H1 (cell line): ENCODE measurements around the gene MLC1. TPM values are rescaled to one million over a fixed set of nuclear protein-coding genes. Genes with fewer than 3 reads are reported as not detected.

ENCODE experiments used
- CTCF ChIA-PET: fragments of 300-600 bp; sonication (Branson Sonifier 250); formaldehyde crosslinking; loops from one replicate; lab custom pipeline; 2021; ENCODE audit not compliant: partially characterized antibody; lab: Charles Lee
- POLR2A ChIA-PET: fragments of 300-600 bp; sonication (Branson Sonifier 250); formaldehyde crosslinking; loops from one replicate; lab custom pipeline; 2021; ENCODE audit warnings: inconsistent platforms; ENCODE audit not compliant: partially characterized antibody; lab: Charles Lee
- DNase-seq, 2 experiments: peaks; one replicate each; pipeline versions ENCODE4 v3.0.0 to v3.0.0-alpha.2; 2010 to 2022; ENCODE audit warnings: low spot score in 2 of 2, low read depth in 1 of 2, mixed read lengths in 1 of 2
- FAIRE-seq: peaks from 2 replicates; lab custom pipeline; 2011; peaks lifted over from hg19 to GRCh38; lab: Jason Lieb, UNC
- H2AFZ ChIP-seq: 2 replicates; pipeline ENCODE4 v1.8.1; 2012; ENCODE audit warnings: low read length, inconsistent platforms
- H2AK5ac ChIP-seq: 2 replicates; pipeline ENCODE4 v1.6.1; 2013; ENCODE audit warnings: low read depth, low read length
- H2BK120ac ChIP-seq: replicated peaks from 2 replicates; pipeline ENCODE3; 2013; ENCODE audit warnings: low read depth, low read length, inconsistent platforms
- H2BK12ac ChIP-seq: 2 replicates; pipeline ENCODE4 v1.6.1; 2013; ENCODE audit warnings: low read depth, low read length
- H2BK15ac ChIP-seq: 2 replicates; pipeline ENCODE4 v1.6.1; 2013; ENCODE audit warnings: low read length
- H2BK20ac ChIP-seq: 2 replicates; pipeline ENCODE4 v1.6.1; 2013; ENCODE audit warnings: low read length
- H2BK5ac ChIP-seq: 2 replicates; pipeline ENCODE4 v1.6.1; 2013; ENCODE audit warnings: low read depth, low read length
- H3K14ac ChIP-seq: 2 replicates; pipeline ENCODE4 v1.6.1; 2013; ENCODE audit warnings: inconsistent platforms; ENCODE audit not compliant: insufficient read length
- H3K18ac ChIP-seq: 2 replicates; pipeline ENCODE4 v1.6.1; 2013; ENCODE audit warnings: low read length; ENCODE audit errors: extremely low read depth
- H3K23ac ChIP-seq: 2 replicates; pipeline ENCODE4 v1.6.1; 2013; ENCODE audit warnings: inconsistent platforms; ENCODE audit not compliant: insufficient read length
- H3K23me2 ChIP-seq: 2 replicates; pipeline ENCODE4 v1.6.1; 2013; ENCODE audit warnings: low read depth, low read length
- H3K27ac ChIP-seq: 2 replicates; pipeline ENCODE4 v1.6.1; 2011; ENCODE audit warnings: low read depth, low read length, inconsistent platforms
- H3K27me3 ChIP-seq, 4 experiments: replicated peaks in 1 of 4; 1 replicate in 1 of 4; 2 replicates in 3 of 4; pipeline versions ENCODE4 v1.6.1 to v1.8.1; 2011 to 2013; ENCODE audit warnings: low read length in 3 of 4, mild to moderate bottlenecking in 3 of 4, inconsistent platforms in 2 of 4, mixed read lengths in 2 of 4, moderate library complexity in 1 of 4; ENCODE audit not compliant: control insufficient read depth in 3 of 4, insufficient read depth in 3 of 4; ENCODE audit errors: extremely low read depth in 1 of 4
- H3K36me3 ChIP-seq, 4 experiments: 2 replicates each; pipeline versions ENCODE4 v1.6.1 to v1.8.1; 2011 to 2013; ENCODE audit warnings: mild to moderate bottlenecking in 4 of 4, low read length in 3 of 4, moderate library complexity in 2 of 4, control low read depth in 1 of 4, inconsistent platforms in 1 of 4; ENCODE audit not compliant: insufficient read depth in 4 of 4, control insufficient read depth in 2 of 4
- H3K4ac ChIP-seq: replicated peaks from 2 replicates; pipeline ENCODE3; 2013; ENCODE audit warnings: low read length, low read depth, mixed read lengths, inconsistent platforms; ENCODE audit not compliant: insufficient read length
- H3K4me1 ChIP-seq, 4 experiments: replicated peaks in 1 of 4; 1 replicate in 1 of 4; 2 replicates in 3 of 4; pipeline versions ENCODE4 v1.6.1 to v1.8.1; 2011 to 2013; ENCODE audit warnings: low read length in 3 of 4, inconsistent platforms in 2 of 4, mixed read lengths in 1 of 4; ENCODE audit not compliant: insufficient read depth in 4 of 4, control insufficient read depth in 3 of 4
- H3K4me2 ChIP-seq, 2 experiments: 2 replicates each; pipeline versions ENCODE4 v1.6.1 to v1.8.1; 2011 to 2013; ENCODE audit warnings: low read depth in 2 of 2, low read length in 2 of 2, control low read depth in 1 of 2, inconsistent platforms in 1 of 2, mild to moderate bottlenecking in 1 of 2; ENCODE audit not compliant: insufficient read depth in 1 of 2
- H3K4me3 ChIP-seq, 4 experiments: fragments of 200-600, 300-600 bp in 1 of 4; sonication (generic), shearing (Covaris generic), sonication (Bioruptor Twin) in 1 of 4; 2 replicates each; pipeline versions ENCODE4 v1.5.1 to v1.8.1; 2011 to 2016; ENCODE audit warnings: low read length in 4 of 4, low read depth in 3 of 4, control low read depth in 2 of 4, inconsistent platforms in 2 of 4, mild to moderate bottlenecking in 2 of 4, mixed read lengths in 1 of 4, moderate library complexity in 1 of 4; ENCODE audit not compliant: insufficient read depth in 2 of 4; ENCODE audit errors: extremely low read depth in 1 of 4
- H3K56ac ChIP-seq: replicated peaks from 2 replicates; pipeline ENCODE3; 2013; ENCODE audit warnings: low read depth, mild to moderate bottlenecking, mixed read lengths, low read length, inconsistent platforms; ENCODE audit not compliant: insufficient read length
- H3K79me1 ChIP-seq: 2 replicates; pipeline ENCODE4 v1.6.1; 2013; ENCODE audit warnings: low read depth, low read length, control low read depth
- H3K79me2 ChIP-seq, 2 experiments: 2 replicates each; pipeline versions ENCODE4 v1.6.1 to v1.8.1; 2012 to 2013; ENCODE audit warnings: low read length in 2 of 2, mild to moderate bottlenecking in 2 of 2, inconsistent platforms in 1 of 2; ENCODE audit not compliant: insufficient read depth in 2 of 2, control insufficient read depth in 1 of 2
- H3K9ac ChIP-seq, 4 experiments: replicated peaks in 1 of 4; 1 replicate in 1 of 4; 2 replicates in 3 of 4; pipeline versions ENCODE4 v1.6.1 to v1.8.1; 2011 to 2013; ENCODE audit warnings: low read depth in 3 of 4, low read length in 3 of 4, control low read depth in 2 of 4, mild to moderate bottlenecking in 2 of 4, moderate library complexity in 2 of 4, inconsistent platforms in 1 of 4; ENCODE audit errors: extremely low read depth in 1 of 4
- H3K9me3 ChIP-seq, 2 experiments: 2 replicates each; pipeline versions ENCODE4 v1.6.1 to v1.8.1; 2012 to 2013; ENCODE audit warnings: mild to moderate bottlenecking in 2 of 2, moderate library complexity in 2 of 2, control low read depth in 1 of 2, inconsistent platforms in 1 of 2, low read depth in 1 of 2, low read length in 1 of 2, mixed read lengths in 1 of 2; ENCODE audit not compliant: insufficient read depth in 2 of 2
- H4K20me1 ChIP-seq, 2 experiments: replicated peaks in 1 of 2; 2 replicates each; pipeline versions ENCODE3 to v1.8.1; 2011 to 2013; ENCODE audit warnings: inconsistent platforms in 2 of 2, low read length in 2 of 2, mild to moderate bottlenecking in 1 of 2; ENCODE audit not compliant: insufficient read depth in 2 of 2, control insufficient read depth in 1 of 2
- H4K5ac ChIP-seq: 2 replicates; pipeline ENCODE4 v1.6.1; 2013; ENCODE audit warnings: low read length, low read depth, mixed read lengths, inconsistent platforms; ENCODE audit not compliant: insufficient read length
- H4K8ac ChIP-seq: 2 replicates; pipeline ENCODE4 v1.8.0; 2013; ENCODE audit warnings: mild to moderate bottlenecking, moderate library complexity, low read length, inconsistent platforms; ENCODE audit not compliant: insufficient read depth; ENCODE audit errors: extremely low read depth
- H4K91ac ChIP-seq: replicated peaks from 2 replicates; pipeline ENCODE3; 2013; ENCODE audit warnings: low read length, mixed read lengths, inconsistent platforms; ENCODE audit not compliant: insufficient read length
- BCL11A ChIP-seq, 2 experiments: IDR thresholded peaks; one replicate each; pipeline ENCODE4 v1.6.1; 2011; ENCODE audit warnings: low read depth in 2 of 2, low read length in 2 of 2, mild to moderate bottlenecking in 2 of 2
- CBX5 ChIP-seq: fragments of 300-800, 300-1000 bp; sonication (generic); IDR thresholded peaks from 2 replicates; pipeline ENCODE4 v1.7.1; 2016; ENCODE audit warnings: antibody characterized with exemption, low read length, low read depth
- JUN ChIP-seq: IDR thresholded peaks from 2 replicates; pipeline ENCODE4 v1.6.1; 2011; ENCODE audit warnings: low read depth, mild to moderate bottlenecking, improper control_type of control experiment, low read length
- RBBP5 ChIP-seq: IDR thresholded peaks from 2 replicates; pipeline ENCODE4 v1.7.1; 2012; ENCODE audit warnings: low read depth, mild to moderate bottlenecking, inconsistent platforms, low read length, moderate library complexity, borderline replicate concordance
- RNF2 ChIP-seq: fragments of 200-900, 300-1000 bp; sonication (generic); IDR thresholded peaks from 2 replicates; pipeline ENCODE4 v1.7.1; 2016; ENCODE audit warnings: borderline replicate concordance, low read depth, mild to moderate bottlenecking, antibody characterized with exemption, low read length; ENCODE audit not compliant: poor library complexity, severe bottlenecking; ENCODE audit errors: missing control alignments
- SP4 ChIP-seq: IDR thresholded peaks from 2 replicates; pipeline ENCODE4 v1.6.1; 2012; ENCODE audit warnings: low read length, inconsistent platforms
- TAF1 ChIP-seq: IDR thresholded peaks from 2 replicates; pipeline ENCODE4 v1.6.1; 2011; ENCODE audit warnings: mild to moderate bottlenecking, low read depth, low read length
- TBP ChIP-seq: IDR thresholded peaks from 2 replicates; pipeline ENCODE4 v1.6.1; 2011; ENCODE audit warnings: low read depth, low read length, improper control_type of control experiment
- TCF12 ChIP-seq: IDR thresholded peaks from 2 replicates; pipeline ENCODE4 v1.6.1; 2011; ENCODE audit warnings: low read depth, mild to moderate bottlenecking, low read length
- TEAD4 ChIP-seq: IDR thresholded peaks from 2 replicates; pipeline ENCODE4 v1.6.1; 2012; ENCODE audit warnings: low read depth, low read length, inconsistent platforms, mixed read lengths
- WGBS, 2 experiments: shearing (Covaris generic) in 1 of 2; methylation state at CpG; one replicate each; pipeline versions ENCODE4 v1.1.6 to v1.1.7; 2013 to 2015; ENCODE audit warnings: low lambda C conversion rate in 2 of 2, mixed read lengths in 2 of 2, inconsistent platforms in 1 of 2, low coverage in 1 of 2, missing lambda C conversion rate in 1 of 2; ENCODE audit not compliant: insufficient replicate concordance in 2 of 2, insufficient coverage in 1 of 2, insufficient read length in 1 of 2; ENCODE audit errors: extremely low coverage in 1 of 2, missing lambda C conversion rate in 1 of 2; 5-methylcytosine and 5-hydroxymethylcytosine counted together
- polyA plus RNA-seq, 7 experiments: library from polyadenylated mRNA; depleted of rRNA in 3 of 7; stranded (reverse) in 5 of 7; unstranded in 2 of 7; fragments of >200 nt in 5 of 7; fragments of 200-250 nt in 2 of 7; gene quantifications; 1 replicate in 5 of 7; 2 replicates in 1 of 7; 4 replicates in 1 of 7; pipeline versions ENCODE4 v1.2.1 to v1.2.3, GENCODE V29; 2011 to 2013; ENCODE audit warnings: missing spikeins in 2 of 7, mixed read lengths in 2 of 7
- total RNA-seq: library from RNA; stranded (reverse); fragmentation: NEBNext Ultra II Directional; extraction: Animal tissue kit (Norgen Biotek cat#: 25700); gene quantifications from 2 replicates; pipeline ENCODE4 v1.2.1, GENCODE V29; 2021
- TF ChIP-seq, protein P1 (sequence below): IDR thresholded peaks from 2 replicates; pipeline ENCODE4 v1.6.1; 2012; ENCODE audit warnings: low read length, inconsistent platforms

MLC1 gene
- total and polyA plus RNA-seq, 2 of the 8 experiments (the other 6 are each of a cell fraction or from before 2014, with no cell fraction given), result 0.20 TPM; not detected in 1

- Histone ChIP-seq H3K56ac (no peak overlapping the region), H3K4ac (no peak overlapping the region), H2AFZ (no peak overlapping the region), H3K4me1 (peaks cover 0 to 14% (median 7%) of the 10 kb centered on the region in 4 experiments; a peak in 5 of 7 replicates), H2BK15ac (no peak overlapping the region), H3K27me3 (no peaks in the 10 kb centered on the region; a peak in 2 of 7 replicates), H3K79me2 (no peaks in the 10 kb centered on the region), H4K20me1 (peaks cover 0 to 2% of the 10 kb centered on the region in 2 experiments), H3K9me3 (peaks cover 0 to 7% of the 10 kb centered on the region in 2 experiments; a peak in 1 of 4 replicates), H4K5ac (no peak overlapping the region), H3K36me3 (no peaks in the 10 kb centered on the region), H3K18ac (no peak overlapping the region), H4K91ac (no peak overlapping the region), H3K4me3 (no peak overlapping the region), H3K4me2 (no peak overlapping the region), H3K9ac (no peak overlapping the region), H4K8ac (no peak overlapping the region), H2BK12ac (no peak overlapping the region), H3K23me2 (no peaks in the 10 kb centered on the region), H2BK20ac (no peak overlapping the region), H2BK120ac (no peak overlapping the region), H3K79me1 (no peaks in the 10 kb centered on the region), H3K14ac (no peak overlapping the region), H2BK5ac (no peak overlapping the region), H3K23ac (no peak overlapping the region), H2AK5ac (no peak overlapping the region), H3K27ac (no peak overlapping the region)
- FAIRE-seq, result no peak
- no peak for DNase-seq
- ChIA-PET POLR2A (no interaction called here), CTCF (no interaction called here)
- WGBS, 2 experiments, result 85% methylated on average over 12 of the region's 12 CpGs; no CpG with 5 or more reads in 1 of the 2 experiments
- TF ChIP-seq JUN (no peak), BCL11A (IDR thresholded peaks at IDR 0.05; ENCODE audit: low read depth in 2 of 2, low read length in 2 of 2) (no peak), RNF2 (no peak), TAF1 (no peak), SP4 (no peak), RBBP5 (no peak), TCF12 (no peak), CBX5 (no peak), TEAD4 (no peak), TBP (no peak)
- TF ChIP-seq, protein P1, sequence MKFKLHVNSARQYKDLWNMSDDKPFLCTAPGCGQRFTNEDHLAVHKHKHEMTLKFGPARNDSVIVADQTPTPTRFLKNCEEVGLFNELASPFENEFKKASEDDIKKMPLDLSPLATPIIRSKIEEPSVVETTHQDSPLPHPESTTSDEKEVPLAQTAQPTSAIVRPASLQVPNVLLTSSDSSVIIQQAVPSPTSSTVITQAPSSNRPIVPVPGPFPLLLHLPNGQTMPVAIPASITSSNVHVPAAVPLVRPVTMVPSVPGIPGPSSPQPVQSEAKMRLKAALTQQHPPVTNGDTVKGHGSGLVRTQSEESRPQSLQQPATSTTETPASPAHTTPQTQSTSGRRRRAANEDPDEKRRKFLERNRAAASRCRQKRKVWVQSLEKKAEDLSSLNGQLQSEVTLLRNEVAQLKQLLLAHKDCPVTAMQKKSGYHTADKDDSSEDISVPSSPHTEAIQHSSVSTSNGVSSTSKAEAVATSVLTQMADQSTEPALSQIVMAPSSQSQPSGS, result no peak
Observed at GRCh38 chr22:50087646-50088045, 2.4 kb upstream of the MLC1 start.
